Hippocampal formation (tissue), 2 donors: Measurements from ENCODE around the gene SH3RF3.
A peak's percentile ranks its signal among the peaks of the same experiment; 100 is the strongest.

Experiments used
- DNase-seq, 2 donors: peaks; one replicate each; lab custom pipeline; 2025; lab: John Stamatoyannopoulos, UW

Gene SH3RF3

GRCh38 chr2:109435901-109436598 is 307.0 kb downstream of the SH3RF3 start:
- DNase-seq: no peak

GRCh38 chr2:109436610-109437225 is 307.7 kb downstream of the SH3RF3 start:
- DNase-seq: no peak

GRCh38 chr2:109437325-109438090 is 308.5 kb downstream of the SH3RF3 start:
- no peak for DNase-seq

GRCh38 chr2:109438146-109438545 is 309.1 kb downstream of the SH3RF3 start:
- DNase-seq: no peak

- DNase-seq: peak; percentile 47 to 53
These were observed 309.9 kb downstream of the SH3RF3 start for GRCh38 chr2:109438773-109439389.

GRCh38 chr2:109439390-109439786 is 310.4 kb downstream of the SH3RF3 start:
- DNase-seq: no peak

- peak in 1 of 2 donors; percentile 19 for DNase-seq
These were observed 311.0 kb downstream of the SH3RF3 start for GRCh38 chr2:109439986-109440385.

- no peak for DNase-seq
These were observed 311.6 kb downstream of the SH3RF3 start for GRCh38 chr2:109440499-109441156.

GRCh38 chr2:109442715-109443319 is 313.8 kb downstream of the SH3RF3 start:
- DNase-seq: no peak

- no peak for DNase-seq
These were observed 315.9 kb downstream of the SH3RF3 start for GRCh38 chr2:109444916-109445315.

GRCh38 chr2:109446278-109447131 is 317.5 kb downstream of the SH3RF3 start:
- DNase-seq: no peak

GRCh38 chr2:109447251-109447661 is 318.3 kb downstream of the SH3RF3 start:
- no peak for DNase-seq

GRCh38 chr2:109447776-109448175 is 318.8 kb downstream of the SH3RF3 start:
- peak in 1 of 2 donors; percentile 35 for DNase-seq

- DNase-seq: no peak
These were observed 319.2 kb downstream of the SH3RF3 start for GRCh38 chr2:109448207-109448606.

- DNase-seq: peak in 1 of 2 donors; percentile 21
These were observed 320.2 kb downstream of the SH3RF3 start for GRCh38 chr2:109448946-109449788.

- DNase-seq: peak in 1 of 2 donors; percentile 35
These were observed 321.7 kb downstream of the SH3RF3 start for GRCh38 chr2:109450574-109451273.

GRCh38 chr2:109451671-109452070 is 322.7 kb downstream of the SH3RF3 start:
- DNase-seq: peak in 1 of 2 donors; percentile 28
